HEK293 (cell line): ENCODE data around the gene CUL1.

Experiments used
- ATF2 ChIP-seq: fragments of 450-650 bp; formaldehyde crosslinking; IDR thresholded peaks from 2 replicates; pipeline ENCODE4 v1.5.1; 2016; ENCODE audit warnings: missing biosample characterization, missing genetic modification characterization, low read depth
- BCL11B ChIP-seq: fragments of 450-650 bp; formaldehyde crosslinking; IDR thresholded peaks from 2 replicates; pipeline ENCODE4 v1.5.1; 2016; ENCODE audit warnings: low read depth, missing biosample characterization, missing genetic modification characterization
- GLI2 ChIP-seq: fragments of 450-650 bp; formaldehyde crosslinking; IDR thresholded peaks from 2 replicates; pipeline ENCODE4; 2017; ENCODE audit warnings: missing biosample characterization, missing genetic modification characterization, low read depth, borderline replicate concordance
- MEIS1 ChIP-seq: sonication (generic); formaldehyde crosslinking; IDR thresholded peaks from 2 replicates; pipeline ENCODE4 v1.8.1; 2022; ENCODE audit warnings: missing genetic modification reagents, mild to moderate bottlenecking, borderline replicate concordance
- REST ChIP-seq: fragments of 450-650 bp; formaldehyde crosslinking; IDR thresholded peaks from 2 replicates; pipeline ENCODE4 v1.5.1; 2016; ENCODE audit warnings: missing biosample characterization, missing genetic modification characterization
- YY1 ChIP-seq: fragments of 450-650 bp; formaldehyde crosslinking; IDR thresholded peaks from 2 replicates; pipeline ENCODE4 v1.5.1; 2018; ENCODE audit warnings: missing biosample characterization, missing genetic modification characterization
- ZBTB17 ChIP-seq: fragments of 450-650 bp; formaldehyde crosslinking; IDR thresholded peaks from 2 replicates; pipeline ENCODE4 v1.5.1; 2016; ENCODE audit warnings: missing biosample characterization, missing genetic modification characterization
- ZBTB20 ChIP-seq: fragments of 450-650 bp; formaldehyde crosslinking; IDR thresholded peaks from 2 replicates; pipeline ENCODE4 v1.5.1; 2016; ENCODE audit warnings: missing biosample characterization, missing genetic modification characterization
- ZBTB21 ChIP-seq: fragments of 450-650 bp; formaldehyde crosslinking; IDR thresholded peaks from 2 replicates; pipeline ENCODE4 v1.5.1; 2017; ENCODE audit warnings: missing biosample characterization, missing genetic modification characterization
- ZNF175 ChIP-seq: fragments of 450-650 bp; formaldehyde crosslinking; IDR thresholded peaks from 2 replicates; pipeline ENCODE4 v1.5.1; 2016; ENCODE audit warnings: missing biosample characterization, missing genetic modification characterization
- ZNF184 ChIP-seq: fragments of 450-650 bp; IDR thresholded peaks from 2 replicates; pipeline ENCODE4 v1.5.1; 2018; ENCODE audit warnings: missing biosample characterization, mild to moderate bottlenecking, missing genetic modification characterization
- ZNF335 ChIP-seq: fragments of 450-650 bp; formaldehyde crosslinking; conservative IDR thresholded peaks from 2 replicates; pipeline ENCODE4 v1.5.1; 2016; ENCODE audit warnings: missing biosample characterization, missing genetic modification characterization
- ZNF549 ChIP-seq: fragments of 450-650 bp; IDR thresholded peaks from 2 replicates; pipeline ENCODE4 v1.5.1; 2018; ENCODE audit warnings: missing biosample characterization, missing genetic modification characterization, mild to moderate bottlenecking, inconsistent platforms, moderate library complexity
- TF ChIP-seq, protein P1 (sequence below): fragments of 450-650 bp; formaldehyde crosslinking; IDR thresholded peaks from 2 replicates; pipeline ENCODE4 v1.5.1; 2016; ENCODE audit warnings: missing biosample characterization, missing genetic modification characterization

GRCh38 chr7:148738737-148739535 lies 40.2 kb downstream of the CUL1 start:
- TF ChIP-seq BCL11B (tag by site-specific recombination) (no peak), MEIS1 (CRISPR knock-in tag) (no peak), ZBTB17 (tag by site-specific recombination) (no peak), ZNF335 (no peak), ZBTB21 (no peak), ATF2 (tag by site-specific recombination) (no peak), YY1 (tag by site-specific recombination) (no peak), REST (no peak), ZNF549 (no peak), ZBTB20 (tag by site-specific recombination) (no peak), GLI2 (no peak), ZNF184 (tag by site-specific recombination) (no peak), ZNF175 (no peak)
- TF ChIP-seq, protein P1, sequence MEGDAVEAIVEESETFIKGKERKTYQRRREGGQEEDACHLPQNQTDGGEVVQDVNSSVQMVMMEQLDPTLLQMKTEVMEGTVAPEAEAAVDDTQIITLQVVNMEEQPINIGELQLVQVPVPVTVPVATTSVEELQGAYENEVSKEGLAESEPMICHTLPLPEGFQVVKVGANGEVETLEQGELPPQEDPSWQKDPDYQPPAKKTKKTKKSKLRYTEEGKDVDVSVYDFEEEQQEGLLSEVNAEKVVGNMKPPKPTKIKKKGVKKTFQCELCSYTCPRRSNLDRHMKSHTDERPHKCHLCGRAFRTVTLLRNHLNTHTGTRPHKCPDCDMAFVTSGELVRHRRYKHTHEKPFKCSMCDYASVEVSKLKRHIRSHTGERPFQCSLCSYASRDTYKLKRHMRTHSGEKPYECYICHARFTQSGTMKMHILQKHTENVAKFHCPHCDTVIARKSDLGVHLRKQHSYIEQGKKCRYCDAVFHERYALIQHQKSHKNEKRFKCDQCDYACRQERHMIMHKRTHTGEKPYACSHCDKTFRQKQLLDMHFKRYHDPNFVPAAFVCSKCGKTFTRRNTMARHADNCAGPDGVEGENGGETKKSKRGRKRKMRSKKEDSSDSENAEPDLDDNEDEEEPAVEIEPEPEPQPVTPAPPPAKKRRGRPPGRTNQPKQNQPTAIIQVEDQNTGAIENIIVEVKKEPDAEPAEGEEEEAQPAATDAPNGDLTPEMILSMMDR (tag by site-specific recombination), result no peak
